Activated CD4-positive, alpha-beta T cell treated with anti-CD3 and anti-CD28 coated beads, Interleukin-2, amount 50 U/mL, for 1 hour (primary cell): ENCODE results near the gene FBXO42.
"Not testable (repeated sequence)": the region's sequence is repeated elsewhere in the genome, so short reads cannot be mapped to it uniquely, and the experiment has no call there.

Source experiments
- DNase-seq: peaks from one replicate; pipeline ENCODE4 v3.0.0-alpha.2; 2020

The FBXO42 gene

DNA sequence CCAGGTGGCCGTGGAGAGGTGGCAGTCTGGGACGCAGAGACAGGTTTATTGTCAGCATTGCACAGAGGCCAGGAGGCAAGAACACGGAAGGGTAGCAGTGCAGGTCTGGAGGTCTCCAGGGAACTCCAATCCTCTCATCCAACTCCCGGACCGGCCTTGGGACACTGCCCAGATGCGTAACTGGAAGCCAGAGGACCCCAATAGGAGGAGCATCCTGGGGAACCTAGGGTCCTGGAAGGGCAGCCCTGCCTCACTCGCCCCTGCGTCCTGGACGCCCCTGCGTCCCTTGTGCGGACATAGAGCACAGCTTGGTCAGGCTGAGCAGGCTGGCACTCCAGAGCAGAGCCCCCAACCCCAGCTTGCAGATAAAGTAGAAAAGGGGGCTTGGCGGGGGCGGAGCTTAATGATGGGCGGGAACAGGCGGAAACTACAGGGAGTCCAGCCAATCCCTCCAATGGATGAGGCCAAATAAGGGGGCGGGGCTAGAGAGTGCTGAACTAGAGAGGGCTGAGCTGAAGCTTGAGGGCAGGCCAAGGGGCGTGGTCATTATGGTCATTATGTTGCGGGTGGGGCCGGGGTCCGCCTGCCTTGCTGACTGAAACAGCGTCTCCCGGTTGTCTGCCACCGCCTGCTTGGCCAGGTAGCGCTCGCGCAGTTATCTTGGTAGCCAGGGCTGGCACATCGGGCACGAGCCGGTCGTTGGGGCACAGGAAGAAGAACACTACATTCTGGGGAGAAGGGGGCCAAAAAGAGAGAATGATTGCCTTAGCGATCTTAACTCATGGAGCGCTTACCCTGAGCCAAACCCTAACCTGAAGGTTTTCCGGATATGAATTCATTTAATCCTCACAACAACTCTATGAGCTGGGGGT lies 136.2 kb downstream of the FBXO42 start:
- peak; percentile 46 for DNase-seq

DNA sequence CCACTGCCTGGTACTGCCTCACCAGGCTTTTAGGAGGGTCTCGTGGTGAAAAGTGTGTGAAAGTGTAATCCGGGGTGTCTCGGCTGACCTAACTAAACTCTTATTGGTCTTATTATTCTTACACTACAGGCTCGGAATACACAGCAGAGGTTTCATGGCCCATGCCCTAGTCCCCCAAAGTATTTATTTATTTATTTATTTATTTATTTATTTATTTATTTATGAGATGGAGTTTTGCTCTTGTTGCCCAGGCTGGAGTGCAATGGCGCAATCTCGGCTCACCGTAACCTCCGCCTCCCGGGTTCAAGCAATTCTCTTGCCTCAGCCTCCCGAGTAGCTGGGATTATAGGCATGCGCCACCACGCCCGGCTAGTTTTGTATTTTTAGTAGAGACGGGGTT lies 137.0 kb downstream of the FBXO42 start:
- DNase-seq, result not testable (repeated sequence)

DNA sequence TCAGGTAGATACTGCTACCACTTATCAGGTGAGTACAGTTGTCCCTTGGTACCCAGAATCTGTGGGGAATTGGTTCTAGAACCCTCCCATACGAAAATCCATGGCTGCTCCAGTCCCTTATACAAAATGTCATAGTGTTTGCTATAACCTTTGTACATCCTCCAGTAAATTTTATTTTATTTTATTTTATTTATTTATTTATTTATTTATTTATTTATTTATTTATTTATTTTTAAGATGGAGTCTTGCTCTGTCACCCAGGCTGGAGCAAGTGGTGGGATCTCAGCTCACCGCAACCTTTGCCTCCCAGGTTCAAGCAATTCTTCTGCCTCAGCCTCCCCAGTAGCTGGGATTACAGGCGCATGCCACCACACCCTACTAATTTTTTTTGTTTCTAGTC lies 138.7 kb downstream of the FBXO42 start:
- DNase-seq, result not testable (repeated sequence)

DNA sequence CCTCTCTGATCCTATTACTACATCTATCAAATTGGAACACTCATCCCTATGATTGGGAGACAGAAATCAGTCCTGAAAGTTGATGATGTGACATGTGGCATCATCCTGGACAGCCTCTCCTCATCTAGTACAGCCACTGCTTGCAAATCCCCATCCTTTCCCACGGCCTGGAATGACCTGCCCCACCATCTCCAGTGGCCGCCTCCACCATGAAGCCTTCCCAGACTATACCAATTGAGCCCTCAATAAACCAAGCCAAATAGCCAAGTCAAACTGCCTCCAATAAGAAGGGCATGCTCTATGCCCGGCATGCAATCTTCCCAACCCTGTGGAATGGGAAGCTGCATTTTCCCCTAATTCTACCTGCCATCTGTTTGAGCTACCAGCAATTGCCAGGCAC lies 139.3 kb downstream of the FBXO42 start:
- DNase-seq, result no peak

DNA sequence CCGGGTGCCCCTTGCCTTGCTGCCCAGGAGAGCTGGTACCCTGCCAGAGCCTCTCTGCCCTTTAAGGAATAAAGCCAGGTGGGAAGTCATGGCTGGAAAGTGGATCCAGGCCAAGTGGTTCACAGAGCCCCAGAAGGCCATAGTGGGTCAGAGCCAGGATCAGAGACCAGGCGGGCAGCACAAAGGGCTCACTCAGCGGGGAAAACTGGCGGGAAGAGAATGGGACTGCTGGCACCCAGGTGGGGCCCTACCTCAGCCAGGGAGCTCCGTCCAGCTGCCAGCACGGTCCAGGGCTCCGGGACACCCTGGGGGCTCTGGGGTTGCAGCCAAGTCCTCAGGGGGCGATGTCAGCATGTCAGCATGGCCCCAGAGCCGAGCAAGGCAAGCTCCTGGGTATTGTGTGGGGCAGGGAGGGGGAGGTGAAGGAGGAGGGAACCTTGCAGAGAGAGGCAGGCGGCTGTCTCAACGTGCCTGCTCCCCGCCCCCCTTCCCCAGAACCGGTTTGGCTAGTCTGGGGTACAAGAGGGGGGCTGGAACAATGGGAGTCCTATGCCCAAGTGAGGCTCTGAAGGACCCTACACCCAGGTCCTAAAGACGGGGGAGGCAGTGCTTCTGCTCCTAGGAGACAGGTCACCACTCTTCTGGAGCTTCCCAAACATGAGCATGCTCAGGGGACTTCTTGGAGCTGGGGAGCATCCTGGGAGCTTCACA lies 139.9 kb downstream of the FBXO42 start, which contains the start of gene ARHGEF19:
TSS of gene ARHGEF19 (minus strand) at position 402 of the 711 bp plus-strand sequence. CDS start 3,598 bp downstream, outside the sequence.
- DNase-seq, result no peak

DNA sequence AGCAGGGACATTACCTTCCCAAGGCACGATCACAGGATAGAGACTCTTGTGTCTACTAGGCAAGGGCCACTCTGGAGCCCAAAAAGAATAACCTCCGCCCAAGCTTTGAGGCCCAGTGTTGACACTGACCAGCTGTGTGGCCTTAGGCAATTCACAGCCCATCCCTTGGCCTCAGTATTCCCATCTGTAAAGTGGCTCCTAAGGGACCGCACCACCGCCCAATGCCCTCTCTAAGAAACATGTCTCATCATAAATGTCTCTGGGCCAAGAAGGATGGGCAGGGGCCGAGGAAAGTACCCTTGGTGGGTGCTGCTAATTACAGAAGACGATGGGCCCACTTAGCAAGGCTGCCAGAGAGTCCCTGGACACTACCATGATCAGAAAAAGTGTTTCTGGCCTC lies 140.5 kb downstream of the FBXO42 start:
- DNase-seq, result no peak

DNA sequence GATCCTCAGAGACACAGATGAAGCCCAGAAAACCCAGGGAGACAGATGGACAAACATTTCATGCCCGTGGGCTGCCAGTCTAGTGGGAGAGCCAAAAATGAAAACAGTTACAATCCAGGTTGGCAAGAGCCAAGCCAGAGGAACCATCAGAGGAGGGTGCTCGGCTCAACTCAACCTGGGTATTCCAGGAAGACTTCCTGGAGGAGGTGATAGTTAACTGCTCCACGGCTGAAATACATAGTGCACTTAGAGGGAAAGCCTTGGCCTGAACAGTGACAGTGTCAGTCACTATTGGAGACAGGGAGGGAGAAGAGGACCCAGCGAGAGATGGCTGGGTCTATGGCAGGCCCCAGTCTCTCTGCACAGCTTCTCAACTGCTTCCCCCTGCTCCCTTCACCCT lies 141.7 kb downstream of the FBXO42 start:
- no peak for DNase-seq

DNA sequence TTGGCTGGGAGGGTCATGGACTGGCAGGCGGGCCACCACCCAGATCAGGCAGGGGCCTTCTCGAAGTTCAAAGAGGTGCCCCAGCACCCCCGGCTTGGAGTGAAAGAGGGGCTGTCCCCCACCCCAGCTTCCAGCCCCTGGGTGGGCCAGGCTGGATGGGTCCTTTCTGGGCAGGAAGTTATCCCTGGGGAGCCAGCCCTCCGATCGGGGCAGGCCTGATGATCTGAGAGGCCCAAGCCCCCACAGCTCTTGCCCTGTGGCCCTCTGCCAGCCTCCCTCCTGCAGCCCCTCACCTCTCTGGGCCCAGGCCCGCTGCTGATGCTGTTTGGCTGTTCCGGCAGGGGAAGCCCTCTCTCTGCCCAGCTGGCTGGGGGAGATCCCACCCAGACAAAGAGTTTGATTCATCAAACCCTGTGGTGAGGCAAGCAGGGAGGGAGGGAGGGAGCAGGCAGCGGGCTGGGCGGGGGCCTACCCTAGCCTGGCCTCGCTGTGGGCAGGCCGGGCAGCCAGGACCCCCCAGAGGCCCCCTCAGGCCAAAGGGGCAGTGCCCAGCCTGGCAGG lies 142.4 kb downstream of the FBXO42 start:
- DNase-seq, result no peak

DNA sequence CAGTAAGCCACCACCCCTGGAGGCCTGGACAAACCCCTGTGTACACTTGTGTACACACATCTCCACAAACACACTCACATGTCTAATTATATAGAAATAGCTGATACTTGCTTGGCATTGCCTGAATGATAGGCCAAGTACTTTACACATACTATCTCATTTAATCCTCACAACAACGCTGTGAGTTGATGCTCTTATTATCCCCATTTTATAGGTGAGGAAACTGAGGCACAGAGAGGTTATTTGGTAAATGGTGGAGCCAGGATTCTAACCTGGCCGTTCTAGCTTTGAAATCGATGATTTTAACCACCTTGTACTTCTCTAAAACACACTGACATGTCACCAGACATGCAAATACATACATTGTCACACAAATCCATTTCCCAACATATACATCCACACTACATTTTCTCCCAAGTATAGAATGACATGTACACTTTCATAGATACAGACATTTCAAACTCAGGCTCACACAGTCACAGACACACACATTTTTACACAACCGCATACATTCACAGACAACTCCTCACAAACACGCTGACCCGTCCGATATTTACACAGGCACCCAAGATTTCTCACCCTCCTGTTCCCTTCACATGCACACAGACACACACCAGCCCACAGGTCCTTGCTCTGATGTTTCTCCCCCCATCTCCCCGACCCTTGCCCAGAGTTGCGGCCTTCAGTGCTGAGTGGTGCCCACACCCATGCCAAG lies 143.0 kb downstream of the FBXO42 start:
- DNase-seq, result no peak

DNA sequence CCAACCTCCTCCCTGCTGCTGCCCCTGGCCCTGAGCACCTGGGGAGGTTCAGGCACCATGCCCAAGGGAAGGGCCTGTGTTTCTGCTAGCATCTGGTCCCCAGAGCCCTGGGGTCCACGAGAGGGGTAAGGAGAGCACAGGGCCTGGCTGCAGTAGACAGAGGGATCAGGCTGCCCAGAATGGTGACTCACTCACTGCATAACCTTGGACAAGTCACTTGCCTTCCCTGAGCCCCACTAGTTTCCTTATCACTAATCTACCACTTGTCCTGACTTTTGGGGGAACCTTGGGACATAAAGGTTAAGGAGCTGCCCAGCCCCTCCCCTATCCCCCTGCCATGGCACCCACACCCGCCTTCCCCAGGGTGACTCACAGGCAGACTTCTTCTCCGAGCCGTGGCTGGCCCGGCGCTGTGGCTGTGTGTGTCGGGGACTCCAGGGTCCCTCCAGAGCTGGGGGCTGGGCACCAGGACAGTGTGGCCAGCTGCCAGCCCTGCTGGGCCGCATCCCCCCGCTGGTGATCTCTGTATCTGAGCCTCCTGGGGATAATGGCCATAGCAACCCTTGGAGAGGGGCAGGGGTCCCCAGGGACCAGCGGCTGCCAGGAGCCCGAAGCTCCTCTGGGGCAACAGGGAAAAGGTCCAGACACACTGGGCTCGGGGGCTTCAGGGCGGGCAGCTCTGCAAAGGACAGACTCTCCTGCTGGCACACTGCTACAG lies 143.9 kb downstream of the FBXO42 start:
- no peak for DNase-seq

DNA sequence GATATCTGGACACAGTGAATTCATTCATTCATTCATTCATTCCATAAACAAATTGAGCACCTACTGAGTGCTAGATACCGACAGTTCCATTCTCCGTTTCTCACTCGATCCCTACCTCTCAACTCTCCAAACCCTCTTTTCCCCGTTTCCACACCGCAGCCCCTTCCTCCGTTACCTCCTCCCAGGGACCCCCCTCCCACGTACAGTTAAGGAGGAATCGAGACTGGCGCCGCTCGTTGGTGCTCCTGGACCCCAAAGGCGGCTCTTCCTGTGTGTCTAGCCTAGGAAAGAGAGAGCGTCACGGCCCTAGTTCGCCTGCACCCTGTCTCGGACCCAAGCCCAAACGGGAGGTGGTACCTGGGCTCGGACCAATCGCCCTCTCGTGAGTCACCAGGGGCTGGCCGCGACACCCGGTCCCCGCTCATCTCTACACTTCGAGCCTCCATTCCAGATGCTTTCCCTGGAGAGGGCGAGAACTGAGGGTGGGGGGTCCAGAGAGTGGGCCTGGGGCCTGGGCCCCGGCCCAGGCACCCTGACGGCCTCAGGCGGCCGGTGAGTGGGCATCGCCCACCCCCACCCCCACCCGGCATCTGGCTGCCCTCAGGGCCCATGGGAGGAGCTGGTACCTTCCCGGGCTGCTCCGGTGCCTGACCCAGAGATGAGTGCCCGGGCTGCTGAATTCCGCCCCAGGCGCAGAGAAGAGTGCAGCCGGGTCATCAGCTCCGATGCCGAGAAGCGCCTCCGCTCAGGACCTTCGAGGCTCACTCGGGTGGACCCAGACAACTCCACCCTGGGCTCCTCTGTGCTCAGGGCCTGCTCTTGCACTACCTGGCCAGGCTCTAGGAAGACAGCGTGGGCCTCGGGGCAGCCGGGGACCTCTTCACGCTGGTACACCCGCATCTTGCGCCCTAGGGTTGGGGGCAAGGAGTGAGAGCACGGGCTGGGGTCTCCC lies 144.7 kb downstream of the FBXO42 start:
- DNase-seq, result no peak

DNA sequence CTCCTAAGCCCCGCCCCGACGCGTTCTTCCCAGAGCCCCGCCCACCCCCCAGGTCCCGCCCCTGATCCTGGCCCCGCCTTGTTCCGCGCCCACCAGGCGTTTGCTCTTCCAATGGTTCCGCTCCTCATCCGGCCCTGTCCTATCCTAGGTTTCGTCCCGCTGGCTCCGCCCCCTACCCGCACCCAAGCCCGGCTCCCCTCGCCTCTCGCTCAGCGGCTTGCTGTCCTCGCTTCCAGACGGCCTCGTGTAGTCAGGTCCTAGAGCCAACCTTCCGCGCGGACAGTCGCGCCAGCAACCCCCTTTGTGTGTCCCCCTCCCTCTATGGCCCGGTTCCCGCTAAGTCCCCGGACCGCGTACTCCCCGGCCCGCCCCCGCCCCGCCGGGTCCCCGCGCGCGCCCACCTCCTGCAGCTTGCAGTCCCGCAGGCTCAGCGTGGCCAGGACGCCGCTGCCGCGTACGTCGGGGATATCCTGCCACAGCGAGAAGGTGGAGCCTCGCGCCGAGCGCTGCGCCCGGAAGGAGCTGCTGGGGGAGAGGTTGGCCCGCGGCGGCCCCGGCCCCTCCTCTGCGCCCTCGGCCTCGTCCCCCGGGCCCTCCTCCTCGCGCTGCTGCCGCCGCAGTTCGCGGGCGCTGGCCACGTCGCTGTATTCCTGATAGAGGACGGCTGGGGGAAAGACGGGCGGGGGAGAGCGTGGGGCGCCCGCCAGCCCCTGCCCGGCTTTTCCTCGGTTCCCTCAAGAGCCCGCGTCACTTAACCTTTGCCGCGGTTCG lies 145.5 kb downstream of the FBXO42 start:
- DNase-seq, result peak; percentile 91

DNA sequence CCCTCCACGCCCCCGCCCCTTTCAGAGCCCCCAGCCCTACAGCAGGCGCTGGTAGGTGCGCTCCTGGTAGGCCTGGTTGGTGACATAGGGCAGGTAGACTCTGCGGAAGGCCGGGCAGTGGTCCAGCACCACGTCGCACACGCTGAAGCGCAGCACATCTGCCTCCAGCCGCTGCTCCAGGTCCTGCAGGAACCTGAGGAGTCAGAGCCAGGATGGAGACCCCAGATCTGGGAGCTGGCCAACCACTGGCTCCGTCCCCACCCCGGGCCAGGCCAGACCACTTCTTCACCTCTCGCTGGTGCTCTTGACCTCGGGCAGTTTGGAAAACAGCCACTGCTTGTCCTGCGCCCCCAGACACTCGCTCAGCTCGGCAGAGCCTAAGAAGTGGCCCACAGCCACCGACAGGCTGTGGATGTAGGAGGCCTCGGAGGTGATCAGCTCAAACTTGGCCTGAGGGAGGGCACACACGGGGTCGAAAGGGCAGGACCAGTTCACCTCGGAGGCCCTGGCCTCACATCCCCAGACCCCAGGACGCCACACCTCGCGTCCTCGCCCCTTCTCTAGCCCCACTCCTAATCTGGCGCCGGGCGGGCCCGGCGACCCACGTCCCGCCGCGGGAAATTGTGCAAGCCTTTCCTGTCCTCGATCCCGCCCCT lies 146.3 kb downstream of the FBXO42 start:
- DNase-seq, result no peak

DNA sequence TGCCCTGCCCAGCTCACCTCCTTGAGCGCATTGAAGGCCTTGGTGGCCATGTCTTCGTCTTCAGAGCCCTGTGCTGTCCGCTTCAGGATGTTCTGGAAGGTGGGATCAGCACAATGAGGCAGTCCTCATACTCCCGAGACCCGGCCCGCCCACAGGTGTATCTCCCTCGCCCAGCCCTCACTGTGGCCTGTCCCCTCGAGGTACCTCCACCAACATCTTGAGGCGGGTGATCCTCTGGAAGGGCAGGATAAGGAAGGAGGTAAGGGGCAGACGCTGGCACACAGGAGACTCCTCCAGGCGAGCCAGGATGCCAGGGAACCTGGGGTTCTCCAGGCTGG lies 147.0 kb downstream of the FBXO42 start:
- DNase-seq, result no peak

DNA sequence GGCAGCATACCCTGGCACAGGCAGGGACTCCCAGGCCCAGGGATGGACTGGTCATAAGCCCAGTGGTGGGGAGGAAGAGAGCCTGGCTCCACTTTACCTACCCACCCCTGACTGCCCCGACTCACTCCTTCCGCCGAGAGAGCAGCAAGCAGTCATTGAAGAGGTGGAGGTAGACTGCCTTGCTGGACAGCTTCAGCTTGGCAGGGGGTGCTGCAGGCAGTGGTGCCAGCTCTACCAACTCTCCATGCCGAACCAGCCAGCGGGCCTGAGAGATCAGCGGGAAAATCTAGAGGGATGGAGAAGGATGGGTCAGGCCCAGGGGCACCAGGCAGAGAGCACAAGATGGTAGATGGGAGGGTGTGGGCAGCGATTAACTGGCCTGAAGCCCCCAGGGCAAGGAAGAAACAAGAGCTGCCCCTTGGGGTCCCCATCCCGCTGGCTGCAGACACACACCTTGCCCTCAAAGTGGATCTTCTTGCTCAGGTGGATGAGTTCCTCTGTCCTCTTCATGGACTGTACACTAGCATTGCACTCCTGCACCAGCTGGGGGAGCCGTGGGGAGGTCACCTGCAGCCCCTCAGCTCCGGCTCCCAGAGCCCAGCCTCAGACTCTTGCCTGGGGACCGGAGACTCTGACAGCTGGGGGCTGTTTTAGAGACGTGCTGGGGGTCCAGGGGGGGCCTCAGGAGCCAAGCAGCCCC lies 147.5 kb downstream of the FBXO42 start:
- DNase-seq, result peak; percentile 30

DNA sequence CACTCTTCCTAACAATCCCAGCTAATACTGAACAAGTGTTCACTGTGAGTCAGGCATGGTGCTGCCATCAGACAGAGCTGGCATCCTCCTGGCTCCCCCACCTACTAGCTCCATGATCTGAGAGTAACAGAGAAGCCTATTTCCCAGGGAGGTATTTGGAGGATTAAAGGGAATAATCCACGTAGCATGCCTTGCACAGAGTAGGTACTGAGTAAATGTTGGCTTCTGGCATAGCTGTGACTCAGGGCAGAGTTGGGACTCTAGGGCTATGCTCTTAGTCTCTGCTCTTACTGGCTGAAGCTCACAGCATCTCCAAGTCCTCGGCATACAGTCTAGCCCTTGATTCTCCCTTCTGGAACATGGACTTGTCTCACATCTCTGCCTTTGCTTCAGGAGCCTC lies 148.1 kb downstream of the FBXO42 start:
- no peak for DNase-seq

DNA sequence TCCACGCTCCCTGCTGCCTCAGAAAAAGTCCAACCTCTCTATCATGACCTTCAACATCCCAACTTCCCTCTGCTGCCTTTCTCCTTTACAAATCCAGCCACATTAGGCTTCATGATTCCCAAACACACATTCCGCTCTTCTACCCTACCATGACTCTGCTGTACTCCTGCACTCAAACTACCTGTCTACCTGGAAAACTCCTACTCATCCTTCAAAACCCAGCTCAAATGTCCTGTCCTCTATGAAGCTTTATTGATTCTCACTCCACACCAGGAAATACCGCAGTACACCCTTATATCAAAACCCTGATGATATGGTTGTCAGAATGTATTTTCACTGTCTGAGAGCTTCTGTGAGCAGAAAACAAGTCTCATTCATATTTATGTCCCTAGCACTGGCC lies 148.7 kb downstream of the FBXO42 start:
- DNase-seq, result no peak

DNA sequence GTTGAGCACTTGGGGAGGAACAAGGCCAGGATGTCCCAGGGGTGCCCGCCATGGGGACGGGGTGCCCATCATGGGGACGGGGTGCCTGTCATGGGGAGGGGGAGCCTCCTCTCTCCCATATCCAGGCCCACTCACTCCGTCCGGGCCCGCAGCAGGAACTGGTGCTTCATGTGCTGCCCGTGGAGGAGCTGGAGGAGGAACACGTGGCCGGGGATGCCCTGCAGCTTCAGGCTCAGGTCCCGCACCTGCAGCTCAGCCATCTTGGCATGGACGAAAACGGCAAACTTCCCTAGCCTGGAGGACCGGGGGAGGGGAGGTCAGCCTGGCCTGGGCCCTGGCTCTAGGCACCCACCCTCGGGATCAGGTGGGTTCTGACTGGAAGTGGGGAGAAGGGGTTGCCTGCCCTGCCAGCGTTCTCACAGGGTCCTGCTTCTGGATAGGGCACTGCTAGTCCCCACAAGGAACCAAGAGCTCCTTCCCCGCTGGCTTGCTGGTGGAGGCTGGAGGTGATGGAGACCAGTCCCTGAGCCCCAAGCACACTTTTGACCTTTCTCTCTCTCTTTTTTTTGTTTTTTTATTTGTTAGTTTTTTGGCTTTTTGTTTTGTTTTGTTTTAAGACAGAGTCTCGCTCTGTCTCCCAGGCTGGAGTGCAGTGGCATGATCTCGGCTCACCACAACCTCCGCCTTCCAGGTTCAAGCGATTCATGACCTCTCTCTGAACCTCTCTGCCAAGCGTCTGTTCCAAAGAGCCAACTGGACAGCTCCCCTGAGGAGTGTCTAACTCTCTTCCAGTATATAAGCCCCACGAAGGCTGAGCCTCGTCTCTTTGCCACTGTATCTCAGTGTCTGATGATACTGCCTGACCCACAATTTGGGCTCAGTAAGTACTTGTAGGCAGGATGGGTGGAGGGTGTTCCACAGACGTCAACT lies 149.7 kb downstream of the FBXO42 start:
- no peak for DNase-seq
